K562 (cell line): ENCODE results near the gene FOXF2. TPM values are rescaled to one million over a fixed set of nuclear protein-coding genes. Genes with fewer than 3 reads are reported as not detected.

ENCODE experiments used
- ATAC-seq: fragments of 200-7000 bp; cut with Tn5 transposase; 3 replicates; pipeline ENCODE4 v1.9.1; 2020; ENCODE audit warnings: moderate library complexity
- BruUV-seq: library from RNA; stranded (reverse); fragments of 400-500 nt; replicated peaks from 2 replicates; lab custom pipeline; 2021; lab: Mats Ljungman, UMichigan
- CTCF ChIA-PET: fragments of 300-600 bp; formaldehyde crosslinking; extraction: SDS; loops from one replicate; lab custom pipeline; 2021; ENCODE audit warnings: low intra/inter-chr PET ratio; lab: Yijun Ruan, JAX
- POLR2A ChIA-PET: fragments of 300-600, 350-650 bp; sonication (Branson Sonifier 250); formaldehyde crosslinking; extraction: SDS; loops from one replicate; lab custom pipeline; 2021; ENCODE audit warnings: antibody characterized with exemption, inconsistent platforms; lab: Yijun Ruan, JAX
- DNase-seq, 4 experiments: peaks; one replicate each; pipeline versions ENCODE4 v3.0.0 to v3.0.0-alpha.2; 2011 to 2018; ENCODE audit warnings: low spot score in 3 of 4, mixed read lengths in 3 of 4; ENCODE audit errors: extremely low read depth in 1 of 4
- FAIRE-seq: peaks from 2 replicates; lab custom pipeline; 2011; peaks lifted over from hg19 to GRCh38; lab: Jason Lieb, UNC
- H2AFZ ChIP-seq: 2 replicates; pipeline ENCODE4 v1.6.0; 2011; ENCODE audit warnings: low read depth, low read length, control low read depth, inconsistent platforms
- H3K27ac ChIP-seq: fragments of 200-600 bp; 3 replicates; pipeline ENCODE4 v1.8.0; 2011; ENCODE audit warnings: low read depth, mild to moderate bottlenecking, control low read depth, inconsistent platforms, low read length, moderate library complexity, mixed read lengths; ENCODE audit errors: extremely low read depth
- H3K27me3 ChIP-seq, 2 experiments: fragments of 300-600 bp in 1 of 2; 2 replicates in 1 of 2; 3 replicates in 1 of 2; pipeline versions ENCODE4 v1.6.0 to v1.8.0; 2011; ENCODE audit warnings: inconsistent platforms in 2 of 2, low read length in 2 of 2, mild to moderate bottlenecking in 1 of 2, mixed read lengths in 1 of 2, moderate library complexity in 1 of 2; ENCODE audit not compliant: control insufficient read depth in 2 of 2, insufficient read depth in 2 of 2
- H3K36me3 ChIP-seq: fragments of 300-600 bp; 3 replicates; pipeline ENCODE4 v1.8.0; 2011; ENCODE audit warnings: mild to moderate bottlenecking, low read length, inconsistent platforms; ENCODE audit not compliant: control insufficient read depth, insufficient read depth
- H3K4me1 ChIP-seq, 2 experiments: fragments of 200-600 bp in 1 of 2; replicated peaks in 1 of 2; 2 replicates in 1 of 2; 3 replicates in 1 of 2; pipeline versions ENCODE4 v1.5.1 to v1.8.0; 2011; ENCODE audit warnings: inconsistent platforms in 2 of 2, low read length in 2 of 2, mild to moderate bottlenecking in 1 of 2, mixed read lengths in 1 of 2, moderate library complexity in 1 of 2; ENCODE audit not compliant: control insufficient read depth in 2 of 2, insufficient read depth in 2 of 2
- H3K4me2 ChIP-seq: 2 replicates; pipeline ENCODE4 v1.6.1; 2011; ENCODE audit warnings: low read length, control low read depth, inconsistent platforms, mixed read lengths; ENCODE audit not compliant: insufficient read depth
- H3K4me3 ChIP-seq: fragments of 200-600 bp; sonication (generic), shearing (Covaris generic); 2 replicates; pipeline ENCODE4 v1.5.1; 2016; ENCODE audit warnings: control low read depth, inconsistent platforms
- H3K79me2 ChIP-seq: fragments of 200-600 bp; 3 replicates; pipeline ENCODE4 v1.8.0; 2011; ENCODE audit warnings: low read length, inconsistent platforms; ENCODE audit not compliant: control insufficient read depth, insufficient read depth
- H3K9ac ChIP-seq, 2 experiments: 2 replicates each; pipeline versions ENCODE4 v1.6.0 to v1.6.1; 2011; ENCODE audit warnings: low read depth in 2 of 2, low read length in 2 of 2, control low read depth in 1 of 2, inconsistent platforms in 1 of 2, mild to moderate bottlenecking in 1 of 2, mixed read lengths in 1 of 2; ENCODE audit not compliant: insufficient read depth in 1 of 2
- H3K9me1 ChIP-seq: one replicate; pipeline ENCODE4 v1.6.0; 2011; ENCODE audit warnings: inconsistent platforms, mild to moderate bottlenecking, low read length, moderate library complexity; ENCODE audit not compliant: control insufficient read depth, insufficient read depth
- H3K9me3 ChIP-seq: replicated peaks from 2 replicates; pipeline ENCODE4 v1.5.1; 2011; ENCODE audit warnings: low read depth, low read length, inconsistent platforms; ENCODE audit not compliant: control insufficient read depth, insufficient read depth
- H4K20me1 ChIP-seq: replicated peaks from 2 replicates; pipeline ENCODE4 v1.6.1; 2011; ENCODE audit warnings: low read length, inconsistent platforms, mixed read lengths; ENCODE audit not compliant: control insufficient read depth, insufficient read depth
- BMI1 ChIP-seq: fragments of 150-350 bp; IDR thresholded peaks from 2 replicates; pipeline ENCODE4 v1.6.1; 2014; ENCODE audit warnings: low read length
- CBX8 ChIP-seq: fragments of 200-600 bp; sonication (generic); IDR thresholded peaks from 2 replicates; pipeline ENCODE4 v1.6.1; 2012; ENCODE audit warnings: borderline replicate concordance, mixed run types, low read depth, mild to moderate bottlenecking, moderate library complexity, mixed read lengths, low read length, control low read depth, inconsistent platforms; ENCODE audit not compliant: poor library complexity, severe bottlenecking; ENCODE audit errors: extremely low read depth
- MAFK ChIP-seq: IDR thresholded peaks from 2 replicates; pipeline ENCODE4 v1.6.1; 2011; ENCODE audit warnings: low read length, improper control_type of control experiment
- SOX6 ChIP-seq: fragments of 450-650 bp; IDR thresholded peaks from 2 replicates; pipeline ENCODE4 v1.6.1; 2014; ENCODE audit warnings: mild to moderate bottlenecking
- ZFPM2 ChIP-seq: fragments of 250-450 bp; sonication (Bioruptor Pico); IDR thresholded peaks from 2 replicates; pipeline ENCODE4 v1.5.1; 2022; ENCODE audit warnings: mild to moderate bottlenecking
- ZNF212 ChIP-seq: fragments of 450-650 bp; formaldehyde crosslinking; IDR thresholded peaks from 2 replicates; pipeline ENCODE4 v1.4.0; 2020; ENCODE audit warnings: mild to moderate bottlenecking
- ZNF407 ChIP-seq: fragments of 450-650 bp; IDR thresholded peaks from 2 replicates; pipeline ENCODE4 v1.6.1; 2016; ENCODE audit warnings: low read depth
- ZNF764 ChIP-seq: fragments of 250-450 bp; sonication (Bioruptor Pico); IDR thresholded peaks from 2 replicates; pipeline ENCODE4 v1.4.0; 2020; ENCODE audit warnings: low read depth, mild to moderate bottlenecking, moderate library complexity
- WGBS: fragments of 100-300 bp; shearing (Covaris generic); methylation state at CpG from one replicate; pipeline ENCODE4 v1.1.6; 2016; ENCODE audit warnings: low coverage, mixed read lengths; ENCODE audit not compliant: insufficient coverage; ENCODE audit errors: missing lambda C conversion rate; 5-methylcytosine and 5-hydroxymethylcytosine counted together
- in situ Hi-C: fragments of 300-500 bp; cut with MboI; formaldehyde crosslinking; loops from 4 replicates; pipeline ENCODE4 v1.15.0; 2018; ENCODE audit warnings: inconsistent platforms, mixed read lengths
- intact Hi-C: fragments of 100-400 bp; cut with micrococcal nuclease; formaldehyde crosslinking; loops from 2 replicates; pipeline ENCODE4 v1.14.2; 2022
- polyA plus RNA-seq, 8 experiments: library from polyadenylated mRNA; depleted of rRNA in 4 of 8; stranded (reverse) in 5 of 8; unstranded in 3 of 8; fragments of >200 nt; fragmentation: Nextera tagmentation in 2 of 8; fragmentation: Illumina TruSeq in 1 of 8; extraction: Ambion mirVana in 2 of 8; extraction: Trizol in 1 of 8; gene quantifications; 2 replicates each; pipeline versions ENCODE4 v1.2.1 to v1.2.3, GENCODE V29; 2011 to 2014; ENCODE audit warnings: inconsistent platforms in 1 of 8, missing spikeins in 1 of 8
- total RNA-seq, 7 experiments: library from RNA; depleted of rRNA in 6 of 7; stranded (reverse); fragments of >200 nt in 6 of 7; fragmentation: Illumina TruSeq in 2 of 7; extraction: Trizol in 2 of 7; gene quantifications; 2 replicates each; pipeline versions ENCODE4 v1.2.1 to v1.2.3, GENCODE V29; 2011 to 2021; ENCODE audit warnings: low replicate concordance in 1 of 7

The FOXF2 gene
- total and polyA plus RNA-seq, 9 of the 15 experiments (the other 6 are each of a cell fraction or from before 2014, with no cell fraction given), result not detected

GRCh38 chr6:1379017-1379787 lies 10.2 kb upstream of the FOXF2 start:
- DNase-seq, result no peak
- H3K4me3 ChIP-seq, result no peak overlapping the region
- peaks cover 41 to 72% of the 10 kb centered on the region in 2 experiments for H3K27me3 ChIP-seq

More at GRCh38 chr6:1379017-1379787, 10.2 kb upstream of the FOXF2 start:
- Histone ChIP-seq H4K20me1 (no peaks in the 10 kb centered on the region), H2AFZ (no peak overlapping the region), H3K27ac (no peak overlapping the region), H3K79me2 (no peaks in the 10 kb centered on the region), H3K9me1 (no peaks in the 10 kb centered on the region), H3K36me3 (no peaks in the 10 kb centered on the region), H3K4me2 (no peak overlapping the region), H3K9ac (no peak overlapping the region), H3K9me3 (no peaks in the 10 kb centered on the region), H3K4me1 (peaks cover 0 to 35% of the 10 kb centered on the region in 2 experiments; a peak in 2 of 5 replicates)
- BruUV-seq, result no TSS peak
- CTCF ChIA-PET, result no interaction called here
- POLR2A ChIA-PET, result interaction anchor here (0.7 kb wide), 1 partner anchor 561 kb away, joined by 3 read pairs; no protein-coding TSS in a partner anchor
- WGBS, result 4% methylated on average over 58 of the region's 60 CpGs
- in situ Hi-C loops, result loop anchor here (10.0 kb wide), 1 partner anchor 584 kb away; no protein-coding TSS in a partner anchor
- intact Hi-C loops, result no loop called here
- FAIRE-seq (no peak), ATAC-seq (no peak)
- TF ChIP-seq SOX6 (no peak), ZNF764 (no peak), MAFK (no peak), ZNF407 (no peak), CBX8 (peak; percentile 87), ZFPM2 (CRISPR knock-in tag) (no peak), ZNF212 (CRISPR knock-in tag) (no peak), BMI1 (no peak)
